HepG2 (cell line): ENCODE data around the gene RAB3D. TPM values are rescaled to one million over a fixed set of nuclear protein-coding genes. Genes with fewer than 3 reads are reported as not detected.

Source experiments
- BATF2 ChIP-seq: sonication (generic); formaldehyde crosslinking; IDR thresholded peaks from 2 replicates; pipeline ENCODE4 v1.8.0; 2022; ENCODE audit warnings: mild to moderate bottlenecking, missing genetic modification reagents, moderate library complexity
- BHLHE40 ChIP-seq: IDR thresholded peaks from 2 replicates; pipeline ENCODE4 v1.6.1; 2011; ENCODE audit warnings: low read length, improper control_type of control experiment
- EEA1 ChIP-seq: sonication (generic); formaldehyde crosslinking; IDR thresholded peaks from 2 replicates; pipeline ENCODE4 v1.5.1; 2020; ENCODE audit warnings: mild to moderate bottlenecking, missing genetic modification reagents, borderline replicate concordance
- FOXJ3 ChIP-seq: sonication (generic); formaldehyde crosslinking; IDR thresholded peaks from 2 replicates; pipeline ENCODE4 v1.4.0; 2020; ENCODE audit warnings: missing genetic modification reagents, mild to moderate bottlenecking, borderline replicate concordance
- FOXO1 ChIP-seq: sonication (generic); formaldehyde crosslinking; IDR thresholded peaks from 2 replicates; pipeline ENCODE4 v1.4.0; 2020; ENCODE audit warnings: missing genetic modification reagents
- HDAC2 ChIP-seq: sonication (generic); formaldehyde crosslinking; IDR thresholded peaks from 2 replicates; pipeline ENCODE4 v1.4.0; 2020; ENCODE audit warnings: missing genetic modification reagents
- HNRNPH1 ChIP-seq: fragments of 200-400 bp; formaldehyde crosslinking; optimal IDR thresholded peaks from 2 replicates; pipeline ENCODE3; 2017; ENCODE audit warnings: mild to moderate bottlenecking, low read depth, low read length
- IKZF1 ChIP-seq: fragments of 450-650 bp; IDR thresholded peaks from 2 replicates; pipeline ENCODE4 v1.7.1; 2016
- MED1 ChIP-seq: sonication (generic); formaldehyde crosslinking; IDR thresholded peaks from 2 replicates; pipeline ENCODE4 v1.4.0; 2020; ENCODE audit warnings: missing genetic modification reagents
- MLX ChIP-seq: IDR thresholded peaks from 2 replicates; pipeline ENCODE4 v1.6.1; 2016
- MXD1 ChIP-seq: sonication (generic); formaldehyde crosslinking; IDR thresholded peaks from 2 replicates; pipeline ENCODE4 v1.4.0; 2020; ENCODE audit warnings: mild to moderate bottlenecking, missing genetic modification reagents
- NBN ChIP-seq: fragments of 450-650 bp; conservative IDR thresholded peaks from 2 replicates; pipeline ENCODE4 v1.6.1; 2017
- PAWR ChIP-seq: sonication (generic); formaldehyde crosslinking; IDR thresholded peaks from 2 replicates; pipeline ENCODE4 v1.4.0; 2020; ENCODE audit warnings: missing genetic modification reagents, mild to moderate bottlenecking, borderline replicate concordance
- PRMT3 ChIP-seq: sonication (generic); formaldehyde crosslinking; IDR thresholded peaks from 2 replicates; pipeline ENCODE4 v1.8.1; 2022; ENCODE audit warnings: low read depth, mild to moderate bottlenecking, moderate library complexity, missing genetic modification reagents, borderline replicate concordance
- SP2 ChIP-seq: sonication (generic); formaldehyde crosslinking; IDR thresholded peaks from 2 replicates; pipeline ENCODE4 v1.5.1; 2020; ENCODE audit warnings: mild to moderate bottlenecking, missing genetic modification reagents
- SP5 ChIP-seq: IDR thresholded peaks from 2 replicates; pipeline ENCODE4 v1.6.1; 2016; ENCODE audit warnings: low read depth, borderline replicate concordance
- TFDP1 ChIP-seq: IDR thresholded peaks from 2 replicates; pipeline ENCODE4 v1.6.1; 2016; ENCODE audit warnings: missing compliant biosample characterization, missing genetic modification reagents, borderline replicate concordance
- TRIM22 ChIP-seq: fragments of 450-650 bp; IDR thresholded peaks from 2 replicates; pipeline ENCODE4 v1.6.1; 2017
- ZBTB3 ChIP-seq: sonication (generic); formaldehyde crosslinking; IDR thresholded peaks from 2 replicates; pipeline ENCODE4 v1.4.0; 2020; ENCODE audit warnings: low read depth, mild to moderate bottlenecking, moderate library complexity, missing genetic modification reagents, borderline replicate concordance
- ZFP36 ChIP-seq: fragments of 150-350 bp; IDR thresholded peaks from 2 replicates; pipeline ENCODE4 v1.6.1; 2018; ENCODE audit warnings: borderline replicate concordance, low read length, low read depth; ENCODE audit not compliant: partially characterized antibody
- ZFP37 ChIP-seq: sonication (generic); formaldehyde crosslinking; IDR thresholded peaks from 2 replicates; pipeline ENCODE4 v1.4.0; 2020; ENCODE audit warnings: missing genetic modification reagents, borderline replicate concordance
- ZGPAT ChIP-seq: IDR thresholded peaks from 2 replicates; pipeline ENCODE4 v1.6.1; 2016; ENCODE audit warnings: mild to moderate bottlenecking
- ZKSCAN1 ChIP-seq: fragments of 150-350 bp; IDR thresholded peaks from 2 replicates; pipeline ENCODE4 v1.6.1; 2014; ENCODE audit warnings: low read length
- ZNF232 ChIP-seq: sonication (generic); formaldehyde crosslinking; IDR thresholded peaks from 2 replicates; pipeline ENCODE4 v1.4.0; 2020; ENCODE audit warnings: missing genetic modification reagents, borderline replicate concordance
- ZNF674 ChIP-seq: sonication (generic); formaldehyde crosslinking; IDR thresholded peaks from 2 replicates; pipeline ENCODE4 v1.5.0; 2020; ENCODE audit warnings: low read depth, mild to moderate bottlenecking, missing genetic modification reagents
- polyA plus RNA-seq, 8 experiments: library from polyadenylated mRNA; depleted of rRNA in 3 of 8; stranded (reverse) in 7 of 8; unstranded in 1 of 8; fragments of >200 nt; fragmentation: Illumina TruSeq in 4 of 8; extraction: Trizol in 4 of 8; gene quantifications; 2 replicates each; pipeline versions ENCODE4 v1.2.1 to v1.2.3, GENCODE V29; 2011 to 2016; ENCODE audit warnings: low read depth in 4 of 8, missing spikeins in 1 of 8, mixed read lengths in 1 of 8; ENCODE audit not compliant: insufficient read depth in 1 of 8
- total RNA-seq, 5 experiments: library from RNA; depleted of rRNA; stranded (reverse); fragments of >200 nt; fragmentation: Illumina TruSeq; extraction: Trizol; gene quantifications; 2 replicates each; pipeline ENCODE4 v1.2.3, GENCODE V29; 2016; ENCODE audit warnings: low read depth in 1 of 5

RAB3D gene
- total and polyA plus RNA-seq, 2 of the 13 experiments (the other 11 are each of a cell fraction or from before 2014, with no cell fraction given) = 2.0 to 16.1 TPM

GRCh38 chr19:11339254-11340098 is at the start of gene RAB3D (continued):
- TF ChIP-seq BHLHE40 = no peak
- no peak for TF ChIP-seq HDAC2
- no peak; the same call in 1 of the 2 replicates for TF ChIP-seq ZGPAT (CRISPR knock-in tag)
- TF ChIP-seq FOXO1 (CRISPR knock-in tag) = no peak
- TF ChIP-seq BATF2 (CRISPR knock-in tag) = no peak
- TF ChIP-seq EEA1 (CRISPR knock-in tag) = no peak
- TF ChIP-seq ZNF674 (CRISPR knock-in tag) = no peak
- peak; percentile 90 for TF ChIP-seq SP5
- TF ChIP-seq TRIM22 = no peak
- TF ChIP-seq MLX (CRISPR knock-in tag) = no peak
- TF ChIP-seq MXD1 (CRISPR knock-in tag) = 0 out of 2 replicates have a peak, but pooled peaks have one; percentile 44
- TF ChIP-seq ZFP36 = no peak
- no peak for TF ChIP-seq PAWR (CRISPR knock-in tag)
- no peak for TF ChIP-seq ZNF232 (CRISPR knock-in tag)
- TF ChIP-seq PRMT3 (CRISPR knock-in tag) = no peak
- no peak for TF ChIP-seq SP2
- TF ChIP-seq TFDP1 (CRISPR knock-in tag) = no peak
- no peak for TF ChIP-seq FOXJ3 (CRISPR knock-in tag)
- TF ChIP-seq ZKSCAN1 = no peak
- no peak for TF ChIP-seq HNRNPH1
- TF ChIP-seq ZFP37 = no peak
- TF ChIP-seq NBN = no peak
- no peak for TF ChIP-seq ZBTB3 (CRISPR knock-in tag)
- no peak for TF ChIP-seq IKZF1
- peak; percentile 53; the same call in 1 of the 2 replicates for TF ChIP-seq MED1 (CRISPR knock-in tag)
